H1 (cell line): ENCODE data around the gene COL25A1. TPM values are rescaled to one million over a fixed set of nuclear protein-coding genes. Genes with fewer than 3 reads are reported as not detected.

Source experiments
- CTCF ChIA-PET: fragments of 300-600 bp; sonication (Branson Sonifier 250); formaldehyde crosslinking; loops from one replicate; lab custom pipeline; 2021; ENCODE audit not compliant: partially characterized antibody; lab: Charles Lee
- POLR2A ChIA-PET: fragments of 300-600 bp; sonication (Branson Sonifier 250); formaldehyde crosslinking; loops from one replicate; lab custom pipeline; 2021; ENCODE audit warnings: inconsistent platforms; ENCODE audit not compliant: partially characterized antibody; lab: Charles Lee
- DNase-seq, 2 experiments: peaks; one replicate each; pipeline versions ENCODE4 v3.0.0 to v3.0.0-alpha.2; 2010 to 2022; ENCODE audit warnings: low spot score in 2 of 2, low read depth in 1 of 2, mixed read lengths in 1 of 2
- FAIRE-seq: peaks from 2 replicates; lab custom pipeline; 2011; peaks lifted over from hg19 to GRCh38; lab: Jason Lieb, UNC
- H2AFZ ChIP-seq: 2 replicates; pipeline ENCODE4 v1.8.1; 2012; ENCODE audit warnings: low read length, inconsistent platforms
- H2AK5ac ChIP-seq: 2 replicates; pipeline ENCODE4 v1.6.1; 2013; ENCODE audit warnings: low read depth, low read length
- H2BK120ac ChIP-seq: replicated peaks from 2 replicates; pipeline ENCODE3; 2013; ENCODE audit warnings: low read depth, low read length, inconsistent platforms
- H2BK12ac ChIP-seq: 2 replicates; pipeline ENCODE4 v1.6.1; 2013; ENCODE audit warnings: low read depth, low read length
- H2BK15ac ChIP-seq: 2 replicates; pipeline ENCODE4 v1.6.1; 2013; ENCODE audit warnings: low read length
- H2BK20ac ChIP-seq: 2 replicates; pipeline ENCODE4 v1.6.1; 2013; ENCODE audit warnings: low read length
- H2BK5ac ChIP-seq: 2 replicates; pipeline ENCODE4 v1.6.1; 2013; ENCODE audit warnings: low read depth, low read length
- H3K14ac ChIP-seq: 2 replicates; pipeline ENCODE4 v1.6.1; 2013; ENCODE audit warnings: inconsistent platforms; ENCODE audit not compliant: insufficient read length
- H3K18ac ChIP-seq: 2 replicates; pipeline ENCODE4 v1.6.1; 2013; ENCODE audit warnings: low read length; ENCODE audit errors: extremely low read depth
- H3K23ac ChIP-seq: 2 replicates; pipeline ENCODE4 v1.6.1; 2013; ENCODE audit warnings: inconsistent platforms; ENCODE audit not compliant: insufficient read length
- H3K23me2 ChIP-seq: 2 replicates; pipeline ENCODE4 v1.6.1; 2013; ENCODE audit warnings: low read depth, low read length
- H3K27ac ChIP-seq: 2 replicates; pipeline ENCODE4 v1.6.1; 2011; ENCODE audit warnings: low read depth, low read length, inconsistent platforms
- H3K27me3 ChIP-seq, 4 experiments: replicated peaks in 1 of 4; 1 replicate in 1 of 4; 2 replicates in 3 of 4; pipeline versions ENCODE4 v1.6.1 to v1.8.1; 2011 to 2013; ENCODE audit warnings: low read length in 3 of 4, mild to moderate bottlenecking in 3 of 4, inconsistent platforms in 2 of 4, mixed read lengths in 2 of 4, moderate library complexity in 1 of 4; ENCODE audit not compliant: control insufficient read depth in 3 of 4, insufficient read depth in 3 of 4; ENCODE audit errors: extremely low read depth in 1 of 4
- H3K36me3 ChIP-seq, 4 experiments: 2 replicates each; pipeline versions ENCODE4 v1.6.1 to v1.8.1; 2011 to 2013; ENCODE audit warnings: mild to moderate bottlenecking in 4 of 4, low read length in 3 of 4, moderate library complexity in 2 of 4, control low read depth in 1 of 4, inconsistent platforms in 1 of 4; ENCODE audit not compliant: insufficient read depth in 4 of 4, control insufficient read depth in 2 of 4
- H3K4ac ChIP-seq: replicated peaks from 2 replicates; pipeline ENCODE3; 2013; ENCODE audit warnings: low read length, low read depth, mixed read lengths, inconsistent platforms; ENCODE audit not compliant: insufficient read length
- H3K4me1 ChIP-seq, 4 experiments: replicated peaks in 1 of 4; 1 replicate in 1 of 4; 2 replicates in 3 of 4; pipeline versions ENCODE4 v1.6.1 to v1.8.1; 2011 to 2013; ENCODE audit warnings: low read length in 3 of 4, inconsistent platforms in 2 of 4, mixed read lengths in 1 of 4; ENCODE audit not compliant: insufficient read depth in 4 of 4, control insufficient read depth in 3 of 4
- H3K4me2 ChIP-seq, 2 experiments: 2 replicates each; pipeline versions ENCODE4 v1.6.1 to v1.8.1; 2011 to 2013; ENCODE audit warnings: low read depth in 2 of 2, low read length in 2 of 2, control low read depth in 1 of 2, inconsistent platforms in 1 of 2, mild to moderate bottlenecking in 1 of 2; ENCODE audit not compliant: insufficient read depth in 1 of 2
- H3K4me3 ChIP-seq, 4 experiments: fragments of 200-600, 300-600 bp in 1 of 4; sonication (generic), shearing (Covaris generic), sonication (Bioruptor Twin) in 1 of 4; 2 replicates each; pipeline versions ENCODE4 v1.5.1 to v1.8.1; 2011 to 2016; ENCODE audit warnings: low read length in 4 of 4, low read depth in 3 of 4, control low read depth in 2 of 4, inconsistent platforms in 2 of 4, mild to moderate bottlenecking in 2 of 4, mixed read lengths in 1 of 4, moderate library complexity in 1 of 4; ENCODE audit not compliant: insufficient read depth in 2 of 4; ENCODE audit errors: extremely low read depth in 1 of 4
- H3K56ac ChIP-seq: replicated peaks from 2 replicates; pipeline ENCODE3; 2013; ENCODE audit warnings: low read depth, mild to moderate bottlenecking, mixed read lengths, low read length, inconsistent platforms; ENCODE audit not compliant: insufficient read length
- H3K79me1 ChIP-seq: 2 replicates; pipeline ENCODE4 v1.6.1; 2013; ENCODE audit warnings: low read depth, low read length, control low read depth
- H3K79me2 ChIP-seq, 2 experiments: 2 replicates each; pipeline versions ENCODE4 v1.6.1 to v1.8.1; 2012 to 2013; ENCODE audit warnings: low read length in 2 of 2, mild to moderate bottlenecking in 2 of 2, inconsistent platforms in 1 of 2; ENCODE audit not compliant: insufficient read depth in 2 of 2, control insufficient read depth in 1 of 2
- H3K9ac ChIP-seq, 4 experiments: replicated peaks in 1 of 4; 1 replicate in 1 of 4; 2 replicates in 3 of 4; pipeline versions ENCODE4 v1.6.1 to v1.8.1; 2011 to 2013; ENCODE audit warnings: low read depth in 3 of 4, low read length in 3 of 4, control low read depth in 2 of 4, mild to moderate bottlenecking in 2 of 4, moderate library complexity in 2 of 4, inconsistent platforms in 1 of 4; ENCODE audit errors: extremely low read depth in 1 of 4
- H3K9me3 ChIP-seq, 2 experiments: 2 replicates each; pipeline versions ENCODE4 v1.6.1 to v1.8.1; 2012 to 2013; ENCODE audit warnings: mild to moderate bottlenecking in 2 of 2, moderate library complexity in 2 of 2, control low read depth in 1 of 2, inconsistent platforms in 1 of 2, low read depth in 1 of 2, low read length in 1 of 2, mixed read lengths in 1 of 2; ENCODE audit not compliant: insufficient read depth in 2 of 2
- H4K20me1 ChIP-seq, 2 experiments: replicated peaks in 1 of 2; 2 replicates each; pipeline versions ENCODE3 to v1.8.1; 2011 to 2013; ENCODE audit warnings: inconsistent platforms in 2 of 2, low read length in 2 of 2, mild to moderate bottlenecking in 1 of 2; ENCODE audit not compliant: insufficient read depth in 2 of 2, control insufficient read depth in 1 of 2
- H4K5ac ChIP-seq: 2 replicates; pipeline ENCODE4 v1.6.1; 2013; ENCODE audit warnings: low read length, low read depth, mixed read lengths, inconsistent platforms; ENCODE audit not compliant: insufficient read length
- H4K8ac ChIP-seq: 2 replicates; pipeline ENCODE4 v1.8.0; 2013; ENCODE audit warnings: mild to moderate bottlenecking, moderate library complexity, low read length, inconsistent platforms; ENCODE audit not compliant: insufficient read depth; ENCODE audit errors: extremely low read depth
- H4K91ac ChIP-seq: replicated peaks from 2 replicates; pipeline ENCODE3; 2013; ENCODE audit warnings: low read length, mixed read lengths, inconsistent platforms; ENCODE audit not compliant: insufficient read length
- CBX8 ChIP-seq: fragments of 300-800, 300-1000 bp; sonication (generic); IDR thresholded peaks from 2 replicates; pipeline ENCODE4 v1.7.1; 2016; ENCODE audit warnings: low read depth, low read length, borderline replicate concordance
- CHD2 ChIP-seq: IDR thresholded peaks from 2 replicates; pipeline ENCODE4 v1.6.1; 2012; ENCODE audit warnings: low read length, improper control_type of control experiment
- JUN ChIP-seq: IDR thresholded peaks from 2 replicates; pipeline ENCODE4 v1.6.1; 2011; ENCODE audit warnings: low read depth, mild to moderate bottlenecking, improper control_type of control experiment, low read length
- MAFK ChIP-seq: IDR thresholded peaks from 2 replicates; pipeline ENCODE4 v1.6.1; 2012; ENCODE audit warnings: low read depth, mild to moderate bottlenecking, improper control_type of control experiment, low read length
- NANOG ChIP-seq: IDR thresholded peaks from 2 replicates; pipeline ENCODE4 v1.6.1; 2011; ENCODE audit warnings: low read length, low read depth, mild to moderate bottlenecking, inconsistent platforms; ENCODE audit not compliant: insufficient read depth, poor library complexity, severe bottlenecking
- NRF1 ChIP-seq: IDR thresholded peaks from 2 replicates; pipeline ENCODE4 v1.6.1; 2011; ENCODE audit warnings: mild to moderate bottlenecking, low read depth, low read length, improper control_type of control experiment
- POLR2A ChIP-seq, 2 experiments: IDR thresholded peaks; 1 replicate in 1 of 2; 2 replicates in 1 of 2; pipeline ENCODE4 v1.6.1; 2011; ENCODE audit warnings: low read depth in 2 of 2, low read length in 2 of 2, mild to moderate bottlenecking in 2 of 2; ENCODE audit errors: control extremely low read depth in 1 of 2
- POU5F1 ChIP-seq: IDR thresholded peaks from 2 replicates; pipeline ENCODE4 v1.6.1; 2011; ENCODE audit warnings: low read depth, mild to moderate bottlenecking, low read length, moderate library complexity
- RXRA ChIP-seq: IDR thresholded peaks from 2 replicates; pipeline ENCODE4 v1.6.1; 2011; ENCODE audit warnings: low read depth, mild to moderate bottlenecking, low read length, moderate library complexity; ENCODE audit not compliant: insufficient read depth
- TEAD4 ChIP-seq: IDR thresholded peaks from 2 replicates; pipeline ENCODE4 v1.6.1; 2012; ENCODE audit warnings: low read depth, low read length, inconsistent platforms, mixed read lengths
- ZNF274 ChIP-seq: IDR thresholded peaks from 2 replicates; pipeline ENCODE4 v1.7.0; 2012; ENCODE audit warnings: low read length, borderline replicate concordance; ENCODE audit errors: extremely low read depth
- WGBS, 2 experiments: shearing (Covaris generic) in 1 of 2; methylation state at CpG; one replicate each; pipeline versions ENCODE4 v1.1.6 to v1.1.7; 2013 to 2015; ENCODE audit warnings: low lambda C conversion rate in 2 of 2, mixed read lengths in 2 of 2, inconsistent platforms in 1 of 2, low coverage in 1 of 2, missing lambda C conversion rate in 1 of 2; ENCODE audit not compliant: insufficient replicate concordance in 2 of 2, insufficient coverage in 1 of 2, insufficient read length in 1 of 2; ENCODE audit errors: extremely low coverage in 1 of 2, missing lambda C conversion rate in 1 of 2; 5-methylcytosine and 5-hydroxymethylcytosine counted together
- polyA plus RNA-seq, 7 experiments: library from polyadenylated mRNA; depleted of rRNA in 3 of 7; stranded (reverse) in 5 of 7; unstranded in 2 of 7; fragments of >200 nt in 5 of 7; fragments of 200-250 nt in 2 of 7; gene quantifications; 1 replicate in 5 of 7; 2 replicates in 1 of 7; 4 replicates in 1 of 7; pipeline versions ENCODE4 v1.2.1 to v1.2.3, GENCODE V29; 2011 to 2013; ENCODE audit warnings: missing spikeins in 2 of 7, mixed read lengths in 2 of 7
- total RNA-seq: library from RNA; stranded (reverse); fragmentation: NEBNext Ultra II Directional; extraction: Animal tissue kit (Norgen Biotek cat#: 25700); gene quantifications from 2 replicates; pipeline ENCODE4 v1.2.1, GENCODE V29; 2021

Gene COL25A1
- total and polyA plus RNA-seq, 2 of the 8 experiments (the other 6 are each of a cell fraction or from before 2014, with no cell fraction given) = 1.1 to 8.3 TPM

- no peak overlapping the region for H2BK20ac ChIP-seq
- H3K23ac ChIP-seq = no peak overlapping the region
- H4K91ac ChIP-seq = no peak overlapping the region
- no peak for FAIRE-seq
- H4K8ac ChIP-seq = no peak overlapping the region
- no peak overlapping the region for H3K27ac ChIP-seq
- no peak overlapping the region for H2BK5ac ChIP-seq
- H3K79me1 ChIP-seq = no peaks in the 10 kb centered on the region
- TF ChIP-seq JUN = no peak
- TF ChIP-seq MAFK = no peak
- TF ChIP-seq TEAD4 = no peak
- no peak for TF ChIP-seq CHD2
- TF ChIP-seq NRF1 = no peak
- TF ChIP-seq ZNF274 = no peak
- no peak for TF ChIP-seq RXRA
- TF ChIP-seq POLR2A (IDR thresholded peaks at IDR 0.05; ENCODE audit: control extremely low read depth in 1 of 2, low read depth in 2 of 2, low read length in 2 of 2) = no peak
- TF ChIP-seq NANOG = no peak
- no peak for TF ChIP-seq POU5F1
- TF ChIP-seq CBX8 = no peak
- POLR2A ChIA-PET = no interaction called here
- H3K23me2 ChIP-seq = no peaks in the 10 kb centered on the region; the same call in 1 of the 2 replicates
- H2BK15ac ChIP-seq = no peak overlapping the region
- no peak overlapping the region for H2BK12ac ChIP-seq
- no peak for DNase-seq
- H3K56ac ChIP-seq = no peak overlapping the region
- no peak overlapping the region for H3K14ac ChIP-seq
- H3K9ac ChIP-seq = no peak overlapping the region
- H2AFZ ChIP-seq = no peak overlapping the region
- CTCF ChIA-PET = interaction anchor here (0.7 to 1.4 kb wide), 4 partner anchors 10 to 257 kb away, joined by 3 read pairs; no protein-coding TSS in a partner anchor
- H2BK120ac ChIP-seq = no peak overlapping the region
- H3K36me3 ChIP-seq = no peaks in the 10 kb centered on the region
- no peak overlapping the region for H3K4me3 ChIP-seq
- H3K79me2 ChIP-seq = no peaks in the 10 kb centered on the region
- H4K5ac ChIP-seq = no peak overlapping the region
- no peak overlapping the region for H2AK5ac ChIP-seq
- no peaks in the 10 kb centered on the region for H3K4me1 ChIP-seq
- H3K9me3 ChIP-seq = no peaks in the 10 kb centered on the region
- H3K18ac ChIP-seq = no peak overlapping the region
- 88% methylated on average over 2 of the region's 2 CpGs; no CpG with 5 or more reads in 1 of the 2 experiments for WGBS, 2 experiments
- H4K20me1 ChIP-seq = no peaks in the 10 kb centered on the region
- no peaks in the 10 kb centered on the region for H3K27me3 ChIP-seq
- H3K4ac ChIP-seq = no peak overlapping the region
- H3K4me2 ChIP-seq = no peak overlapping the region
Measured at GRCh38 chr4:109037026-109037425, 265.4 kb downstream of the COL25A1 start.
